ENCODE results near the gene SLC9C2. TPM values are rescaled to one million over a fixed set of nuclear protein-coding genes. Genes with fewer than 3 reads are reported as not detected.
"Not testable (repeated sequence)": the region's sequence is repeated elsewhere in the genome, so short reads cannot be mapped to it uniquely, and the experiment has no call there.

The SLC9C2 gene
- total RNA-seq, 1 donor from 2014 or later: 0.51 TPM

DNA sequence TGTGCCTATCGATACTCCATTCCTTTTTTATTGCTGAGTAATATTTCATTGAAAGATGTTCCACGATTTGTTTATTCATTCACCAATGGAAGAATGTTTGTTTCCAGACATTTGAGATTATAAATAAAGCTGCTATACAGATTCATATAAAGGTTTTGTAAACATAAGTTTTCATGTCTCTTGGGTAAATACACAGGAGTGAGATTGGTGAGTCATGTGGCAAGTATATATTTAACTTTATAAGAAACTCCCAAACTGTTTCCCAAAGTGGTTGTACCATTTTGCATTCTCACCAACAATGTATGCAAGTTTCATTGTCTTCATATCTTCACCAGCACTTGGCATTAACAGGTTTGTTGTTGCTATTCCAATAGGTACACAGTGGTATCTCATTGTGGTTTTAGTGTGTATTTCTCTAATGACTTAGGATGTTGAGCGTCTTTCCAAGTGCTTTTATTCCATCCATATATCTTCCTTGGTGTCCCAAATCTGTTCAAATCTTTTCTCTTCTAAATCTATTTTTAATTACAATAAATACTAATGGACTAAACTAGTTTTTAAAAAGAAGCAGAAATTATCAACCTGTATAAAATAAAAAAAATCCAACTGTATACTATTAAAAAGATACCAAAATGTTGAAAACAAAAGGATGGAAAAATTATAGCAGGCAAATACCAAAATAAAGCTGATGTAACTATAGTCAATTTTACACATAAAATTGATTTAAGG lies 6.6 kb downstream of the SLC9C2 start:
- H3K36me3 Mint-ChIP-seq (ENCODE audit: low read depth, unreplicated experiment): no peaks in the 10 kb centered on the region
- DNase-seq (ENCODE audit: low spot score): no peak
- H3K27me3 Mint-ChIP-seq (ENCODE audit: unreplicated experiment): peaks cover 1% of the 10 kb centered on the region
- H3K27ac Mint-ChIP-seq (ENCODE audit: unreplicated experiment): no peak overlapping the region
- H3K9me3 Mint-ChIP-seq (ENCODE audit: unreplicated experiment): no peaks in the 10 kb centered on the region
- H3K4me3 Mint-ChIP-seq (ENCODE audit: unreplicated experiment): no peak overlapping the region
- TF ChIP-seq, protein P1, sequence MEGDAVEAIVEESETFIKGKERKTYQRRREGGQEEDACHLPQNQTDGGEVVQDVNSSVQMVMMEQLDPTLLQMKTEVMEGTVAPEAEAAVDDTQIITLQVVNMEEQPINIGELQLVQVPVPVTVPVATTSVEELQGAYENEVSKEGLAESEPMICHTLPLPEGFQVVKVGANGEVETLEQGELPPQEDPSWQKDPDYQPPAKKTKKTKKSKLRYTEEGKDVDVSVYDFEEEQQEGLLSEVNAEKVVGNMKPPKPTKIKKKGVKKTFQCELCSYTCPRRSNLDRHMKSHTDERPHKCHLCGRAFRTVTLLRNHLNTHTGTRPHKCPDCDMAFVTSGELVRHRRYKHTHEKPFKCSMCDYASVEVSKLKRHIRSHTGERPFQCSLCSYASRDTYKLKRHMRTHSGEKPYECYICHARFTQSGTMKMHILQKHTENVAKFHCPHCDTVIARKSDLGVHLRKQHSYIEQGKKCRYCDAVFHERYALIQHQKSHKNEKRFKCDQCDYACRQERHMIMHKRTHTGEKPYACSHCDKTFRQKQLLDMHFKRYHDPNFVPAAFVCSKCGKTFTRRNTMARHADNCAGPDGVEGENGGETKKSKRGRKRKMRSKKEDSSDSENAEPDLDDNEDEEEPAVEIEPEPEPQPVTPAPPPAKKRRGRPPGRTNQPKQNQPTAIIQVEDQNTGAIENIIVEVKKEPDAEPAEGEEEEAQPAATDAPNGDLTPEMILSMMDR (IDR thresholded peaks at IDR 0.05; ENCODE audit: unreplicated experiment): no peak
- no peaks in the 10 kb centered on the region for H3K4me1 Mint-ChIP-seq (ENCODE audit: unreplicated experiment)

DNA sequence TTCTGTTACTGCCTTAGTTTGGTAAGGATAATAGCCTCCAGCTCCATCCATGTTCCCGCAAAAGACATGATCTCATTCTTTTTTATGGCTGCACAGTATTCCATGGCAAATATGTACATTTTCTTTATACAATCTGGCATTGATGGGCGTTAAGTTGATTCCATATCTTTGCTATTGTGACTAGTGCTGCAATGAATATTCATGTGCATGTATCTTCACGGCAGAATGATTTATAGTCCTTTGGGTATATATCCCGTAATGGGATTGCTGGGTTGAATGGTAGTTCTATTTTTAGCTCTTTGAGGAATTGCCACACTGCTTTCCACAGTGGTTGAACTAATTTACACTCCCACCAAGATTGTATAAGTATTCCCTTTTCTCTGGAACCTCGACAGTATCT lies 11.7 kb downstream of the SLC9C2 start:
- H3K27ac Mint-ChIP-seq (ENCODE audit: unreplicated experiment); H3K4me3 Mint-ChIP-seq (ENCODE audit: unreplicated experiment); H3K27me3 Mint-ChIP-seq (ENCODE audit: unreplicated experiment); H3K9me3 Mint-ChIP-seq (ENCODE audit: unreplicated experiment); H3K4me1 Mint-ChIP-seq (ENCODE audit: unreplicated experiment); H3K36me3 Mint-ChIP-seq (ENCODE audit: low read depth, unreplicated experiment); DNase-seq (ENCODE audit: low spot score): not testable (repeated sequence)

DNA sequence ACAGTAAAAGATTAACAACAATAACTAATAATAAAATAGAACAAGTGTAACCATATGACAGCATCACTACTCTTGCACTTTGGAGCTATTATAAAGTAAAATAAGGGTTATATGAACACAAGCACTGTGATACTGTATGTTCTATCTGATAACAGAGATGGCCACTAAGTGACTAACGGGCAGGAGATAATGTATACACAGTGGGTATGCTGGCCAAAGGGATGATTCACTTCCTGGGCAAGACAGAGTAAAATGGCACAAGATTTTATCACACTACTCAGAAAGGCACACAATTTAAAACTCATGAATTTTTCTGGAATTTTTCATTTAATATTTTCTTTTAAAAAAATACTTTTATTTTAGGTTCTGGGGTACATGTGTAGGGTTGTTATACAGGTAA lies 12.3 kb downstream of the SLC9C2 start:
- Mint-ChIP-seq H3K4me1 (ENCODE audit: unreplicated experiment) (no peaks in the 10 kb centered on the region), H3K27me3 (ENCODE audit: unreplicated experiment) (peaks cover 1% of the 10 kb centered on the region), H3K9me3 (ENCODE audit: unreplicated experiment) (no peaks in the 10 kb centered on the region), H3K36me3 (ENCODE audit: low read depth, unreplicated experiment) (no peaks in the 10 kb centered on the region), H3K27ac (ENCODE audit: unreplicated experiment) (no peak overlapping the region), H3K4me3 (ENCODE audit: unreplicated experiment) (no peak overlapping the region)
- DNase-seq (ENCODE audit: low spot score): no peak
- TF ChIP-seq, protein P1 (IDR thresholded peaks at IDR 0.05; ENCODE audit: unreplicated experiment): no peak

DNA sequence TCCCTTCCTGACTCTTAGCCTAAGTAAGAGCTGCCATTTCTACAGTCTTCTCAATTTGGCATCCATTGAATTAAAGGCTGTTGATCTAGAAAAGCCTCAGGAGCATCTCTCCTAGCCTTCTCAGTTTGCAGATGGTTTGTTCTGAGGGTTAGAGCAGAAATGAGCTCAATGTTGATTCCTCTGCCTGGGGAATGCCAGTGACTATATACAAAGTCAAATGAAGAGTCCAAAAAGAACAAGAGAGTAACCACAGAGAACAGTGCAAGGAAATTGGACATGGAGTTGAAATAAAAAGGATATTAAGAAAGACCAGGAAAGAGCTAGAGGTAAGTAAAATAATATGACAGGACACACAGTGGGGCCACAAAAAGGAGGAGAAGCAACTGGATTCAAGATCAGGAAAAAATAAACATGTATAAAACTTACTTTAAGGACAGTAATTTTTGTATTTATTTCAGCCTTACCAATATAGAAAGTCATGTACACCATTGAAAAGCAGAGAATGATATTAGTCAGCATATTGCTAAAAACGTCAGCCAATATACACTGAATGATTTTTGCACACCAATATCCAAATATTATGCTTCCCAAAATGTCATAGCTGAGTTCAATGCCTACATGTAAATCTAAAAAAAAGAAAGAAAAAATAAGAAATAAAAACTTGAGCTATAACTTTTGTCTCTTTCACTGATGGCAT lies 21.3 kb downstream of the SLC9C2 start:
- H3K27me3 Mint-ChIP-seq (ENCODE audit: unreplicated experiment): no peaks in the 10 kb centered on the region

DNA sequence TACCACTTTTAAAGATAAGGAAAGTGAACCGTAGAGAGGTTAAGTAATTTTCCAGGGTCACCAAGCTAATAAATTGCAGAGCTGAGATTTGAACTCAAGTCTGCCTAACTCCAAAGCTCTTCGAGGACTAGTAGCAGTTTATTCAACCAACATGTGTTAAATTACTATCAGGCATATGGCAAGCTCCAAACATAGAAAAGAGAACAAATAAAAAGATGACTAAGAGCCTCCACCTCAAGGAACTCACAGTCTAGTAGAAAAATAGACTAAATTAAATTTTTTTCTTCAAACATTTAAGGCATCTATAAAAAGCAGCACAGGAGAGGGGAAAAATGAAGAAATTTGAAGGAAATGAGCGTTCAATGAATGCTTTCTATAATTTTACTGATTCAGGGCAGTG lies 22.2 kb downstream of the SLC9C2 start:
- Mint-ChIP-seq H3K27ac (ENCODE audit: unreplicated experiment) (no peak overlapping the region), H3K27me3 (ENCODE audit: unreplicated experiment) (no peaks in the 10 kb centered on the region)

More for the DNA sequence above, 21.3 kb downstream of the SLC9C2 start:
- TF ChIP-seq, protein P1 (IDR thresholded peaks at IDR 0.05; ENCODE audit: unreplicated experiment): no peak
- H3K4me1 Mint-ChIP-seq (ENCODE audit: unreplicated experiment): no peaks in the 10 kb centered on the region
- no peak overlapping the region for H3K4me3 Mint-ChIP-seq (ENCODE audit: unreplicated experiment)
- H3K9me3 Mint-ChIP-seq (ENCODE audit: unreplicated experiment): no peaks in the 10 kb centered on the region
- no peak for DNase-seq (ENCODE audit: low spot score)
- no peaks in the 10 kb centered on the region for H3K36me3 Mint-ChIP-seq (ENCODE audit: low read depth, unreplicated experiment)
- H3K27ac Mint-ChIP-seq (ENCODE audit: unreplicated experiment): no peak overlapping the region

More for the DNA sequence above, 22.2 kb downstream of the SLC9C2 start:
- no peaks in the 10 kb centered on the region for H3K9me3 Mint-ChIP-seq (ENCODE audit: unreplicated experiment)
- no peak for DNase-seq (ENCODE audit: low spot score)
- H3K36me3 Mint-ChIP-seq (ENCODE audit: low read depth, unreplicated experiment): no peaks in the 10 kb centered on the region
- TF ChIP-seq, protein P1 (IDR thresholded peaks at IDR 0.05; ENCODE audit: unreplicated experiment): no peak
- no peaks in the 10 kb centered on the region for H3K4me1 Mint-ChIP-seq (ENCODE audit: unreplicated experiment)
- no peak overlapping the region for H3K4me3 Mint-ChIP-seq (ENCODE audit: unreplicated experiment)
